A549 treated with Mapracorat at 1 μM for 4 hours (cell line): ENCODE data around the gene ASXL1. TPM values are rescaled to one million over a fixed set of nuclear protein-coding genes. Genes with fewer than 3 reads are reported as not detected.

Experiments used
- total RNA-seq: library from RNA; stranded (reverse); fragments of 200-300 nt; extraction: Qiagen RNA extraction; gene quantifications from 5 replicates; pipeline ENCODE4 v1.2.3, GENCODE V29; 2022

Gene ASXL1
- 27.4 to 32.5 TPM (median 32.2 TPM) in 5 replicates for total RNA-seq

DNA sequence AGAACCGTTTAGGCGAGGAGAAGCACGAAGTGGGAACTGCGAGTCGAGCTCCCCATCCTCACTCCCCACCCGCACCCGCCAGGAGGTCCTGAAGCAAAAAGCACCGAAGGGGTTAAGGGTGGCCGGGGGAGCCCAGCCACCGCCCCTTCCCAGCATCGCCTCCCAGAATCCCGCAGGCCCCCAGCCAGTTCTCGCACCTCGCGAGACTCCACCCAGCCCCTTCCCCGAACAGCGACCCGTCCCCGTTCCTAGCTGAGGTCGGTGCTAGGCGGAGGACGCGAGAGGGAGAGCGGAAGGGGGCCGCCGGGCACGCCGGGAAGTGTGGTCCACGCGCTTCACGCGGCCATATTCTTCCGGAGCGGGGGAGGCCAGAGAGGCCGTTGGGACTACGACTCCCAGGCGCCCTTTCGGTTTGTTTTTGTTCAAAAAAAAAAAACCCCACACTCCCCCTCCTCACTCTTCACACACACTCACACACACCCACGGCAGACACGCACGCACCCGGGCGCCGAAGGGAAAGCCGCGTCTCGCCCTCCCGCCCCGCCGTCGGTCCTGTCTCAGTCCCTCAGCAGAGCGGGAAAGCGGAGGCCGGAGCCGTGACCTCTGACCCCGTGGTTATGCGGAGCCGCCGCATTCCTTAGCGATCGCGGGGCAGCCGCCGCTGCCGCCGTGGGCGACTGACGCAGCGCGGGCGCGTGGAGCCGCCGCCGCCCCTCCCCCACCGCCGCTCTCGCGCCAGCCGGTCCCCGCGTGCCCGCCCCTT is at the start of gene ASXL1:
Gene ASXL1, plus strand, starts transcription at position 463 of the 763 bp plus-strand sequence. CDS start 445 bp downstream, outside the sequence.

Other genes with a start within 250 kb of the ASXL1 start
- 32.8 to 36.9 TPM (median 35.9 TPM) in 5 replicates for gene TM9SF4, start 248.6 kb upstream of the ASXL1 start, total RNA-seq
- 14.7 to 16.4 TPM (median 15.1 TPM) in 5 replicates for gene PLAGL2, start 150.6 kb upstream of the ASXL1 start, total RNA-seq
- 37.5 to 49.7 TPM (median 47.1 TPM) in 5 replicates for gene POFUT1, start 150.5 kb upstream of the ASXL1 start, total RNA-seq
- 22.7 to 27.2 TPM (median 24.4 TPM) in 5 replicates for gene KIF3B, start 80.7 kb upstream of the ASXL1 start, total RNA-seq
- gene NOL4L, start 227.0 kb downstream of the ASXL1 start, total RNA-seq, result 9.3 to 12.8 TPM (median 12.7 TPM) in 5 replicates